SKM-1 (cell line): ENCODE measurements around the gene CYP2E1.
"Not testable (repeated sequence)": the region's sequence is repeated elsewhere in the genome, so short reads cannot be mapped to it uniquely, and the experiment has no call there.

Source experiments
- DNase-seq: peaks from one replicate; lab custom pipeline; 2025; ENCODE audit not compliant: unreplicated experiment; lab: John Stamatoyannopoulos, UW

Gene CYP2E1

DNA sequence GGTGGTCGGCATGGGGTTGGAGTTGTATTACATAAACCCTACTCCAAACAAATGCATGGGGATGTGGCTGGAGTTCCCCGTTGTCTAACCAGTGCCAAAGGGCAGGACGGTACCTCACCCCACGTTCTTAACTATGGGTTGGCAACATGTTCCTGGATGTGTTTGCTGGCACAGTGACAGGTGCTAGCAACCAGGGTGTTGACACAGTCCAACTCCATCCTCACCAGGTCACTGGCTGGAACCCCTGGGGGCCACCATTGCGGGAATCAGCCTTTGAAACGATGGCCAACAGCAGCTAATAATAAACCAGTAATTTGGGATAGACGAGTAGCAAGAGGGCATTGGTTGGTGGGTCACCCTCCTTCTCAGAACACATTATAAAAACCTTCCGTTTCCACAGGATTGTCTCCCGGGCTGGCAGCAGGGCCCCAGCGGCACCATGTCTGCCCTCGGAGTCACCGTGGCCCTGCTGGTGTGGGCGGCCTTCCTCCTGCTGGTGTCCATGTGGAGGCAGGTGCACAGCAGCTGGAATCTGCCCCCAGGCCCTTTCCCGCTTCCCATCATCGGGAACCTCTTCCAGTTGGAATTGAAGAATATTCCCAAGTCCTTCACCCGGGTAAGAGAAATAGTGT is at the start of gene CYP2E1:
CYP2E1 (plus strand) TSS at position 407 of the 632 bp plus-strand sequence; CDS start at position 440, 33 bp downstream.
- DNase-seq: no peak

DNA sequence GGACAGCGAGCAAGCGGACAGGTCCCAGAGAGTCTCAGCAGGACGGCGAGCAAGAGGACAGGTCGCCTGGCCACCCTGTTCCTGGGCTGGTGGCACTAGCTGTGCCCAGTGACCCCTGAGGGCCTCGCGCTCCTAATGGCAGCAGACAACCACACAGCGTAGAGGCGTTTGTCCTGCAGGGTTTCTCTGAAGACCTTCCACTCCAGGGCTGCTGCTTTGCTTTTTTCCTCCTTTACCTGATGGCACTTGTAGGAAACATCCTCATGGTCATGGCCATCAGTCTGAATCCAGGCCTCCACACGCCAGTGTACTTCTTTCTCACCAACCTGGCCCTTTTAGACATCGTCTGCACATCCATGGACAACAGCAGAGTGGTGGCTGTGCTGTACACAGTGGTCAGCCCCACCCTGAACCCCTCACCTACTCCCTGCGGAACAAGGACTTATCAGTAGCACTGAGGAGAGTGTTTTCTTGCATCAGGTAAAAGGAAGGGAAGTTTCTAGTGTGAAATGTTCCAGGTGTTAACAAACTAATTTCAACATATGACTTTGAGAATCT is 46.0 kb upstream of the CYP2E1 start:
- no peak for DNase-seq

DNA sequence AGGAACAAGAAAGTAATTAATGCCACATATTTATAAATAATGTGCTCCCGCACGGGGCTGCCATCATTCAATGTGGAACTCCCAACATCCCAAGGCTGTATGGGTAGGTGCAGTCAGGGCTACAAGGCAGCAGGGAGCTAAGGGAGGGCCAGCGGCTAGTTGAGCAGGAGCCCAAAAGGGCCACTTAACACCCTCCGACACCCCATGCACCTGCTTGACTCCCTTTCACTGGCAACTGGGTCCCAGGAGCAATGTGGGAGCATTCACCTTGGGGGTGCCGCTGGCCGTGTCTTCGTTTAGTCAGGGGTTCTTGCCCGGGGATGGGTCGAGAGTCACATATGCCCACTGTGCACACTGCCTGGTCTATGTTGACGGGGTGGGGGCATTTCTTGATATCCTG is 45.5 kb upstream of the CYP2E1 start:
- DNase-seq: no peak

DNA sequence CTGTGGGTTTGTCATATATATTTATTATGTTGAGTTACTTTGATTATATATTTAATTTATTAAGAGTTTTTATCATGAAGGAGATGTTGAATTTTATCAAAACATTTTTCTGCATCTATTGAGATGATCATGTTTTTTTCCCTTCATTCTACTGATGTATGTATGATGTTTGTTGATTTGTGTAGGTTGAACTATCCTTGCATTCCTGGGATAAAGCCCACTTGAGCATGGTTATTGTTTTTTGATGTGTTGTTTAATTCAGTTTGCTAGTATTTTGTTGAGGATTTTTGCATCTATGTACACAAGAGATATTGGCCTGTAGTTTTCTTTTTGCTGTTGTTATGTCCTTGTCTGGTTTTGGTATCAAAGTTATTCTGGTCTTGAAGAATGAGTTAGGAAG is 42.3 kb upstream of the CYP2E1 start:
- no peak for DNase-seq

DNA sequence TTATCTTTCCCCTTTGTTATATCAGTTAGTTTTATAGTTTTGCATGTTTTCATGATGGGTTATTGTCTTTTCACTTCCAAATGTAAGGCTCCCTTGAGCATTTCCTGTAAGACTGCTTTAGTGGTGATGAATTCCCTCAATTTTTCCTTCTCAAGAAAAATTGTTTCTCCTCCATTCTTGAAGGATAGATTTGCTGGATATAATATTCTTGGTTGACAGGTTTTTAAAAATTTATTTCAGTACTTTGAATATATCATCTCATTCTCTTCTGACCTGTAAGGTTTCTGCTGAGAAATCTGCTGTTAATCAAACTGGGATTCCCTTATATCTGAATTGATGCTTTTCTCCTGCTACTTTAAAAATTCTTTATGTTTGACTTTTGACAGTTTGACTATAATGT is 40.1 kb upstream of the CYP2E1 start:
- no peak for DNase-seq

DNA sequence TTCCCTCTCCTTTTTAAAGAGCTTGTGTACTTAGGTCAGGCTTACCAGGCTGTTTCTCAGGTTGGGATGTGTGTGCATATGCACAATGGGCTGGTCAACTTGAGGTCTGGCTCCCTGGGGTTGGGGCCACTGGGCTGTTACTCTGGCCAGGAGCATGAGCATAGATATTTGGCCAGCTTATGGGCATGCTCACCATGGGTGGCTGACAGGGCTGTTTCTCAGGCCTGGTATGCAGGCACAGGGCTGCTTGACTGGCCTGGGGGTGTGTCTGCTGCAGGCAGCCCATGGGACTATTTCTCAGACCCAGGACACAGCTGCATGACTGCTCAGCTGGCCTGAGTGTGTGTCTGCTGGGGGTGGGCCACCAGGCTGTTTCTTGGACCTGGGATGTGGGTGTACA is 38.8 kb upstream of the CYP2E1 start:
- DNase-seq: no peak

DNA sequence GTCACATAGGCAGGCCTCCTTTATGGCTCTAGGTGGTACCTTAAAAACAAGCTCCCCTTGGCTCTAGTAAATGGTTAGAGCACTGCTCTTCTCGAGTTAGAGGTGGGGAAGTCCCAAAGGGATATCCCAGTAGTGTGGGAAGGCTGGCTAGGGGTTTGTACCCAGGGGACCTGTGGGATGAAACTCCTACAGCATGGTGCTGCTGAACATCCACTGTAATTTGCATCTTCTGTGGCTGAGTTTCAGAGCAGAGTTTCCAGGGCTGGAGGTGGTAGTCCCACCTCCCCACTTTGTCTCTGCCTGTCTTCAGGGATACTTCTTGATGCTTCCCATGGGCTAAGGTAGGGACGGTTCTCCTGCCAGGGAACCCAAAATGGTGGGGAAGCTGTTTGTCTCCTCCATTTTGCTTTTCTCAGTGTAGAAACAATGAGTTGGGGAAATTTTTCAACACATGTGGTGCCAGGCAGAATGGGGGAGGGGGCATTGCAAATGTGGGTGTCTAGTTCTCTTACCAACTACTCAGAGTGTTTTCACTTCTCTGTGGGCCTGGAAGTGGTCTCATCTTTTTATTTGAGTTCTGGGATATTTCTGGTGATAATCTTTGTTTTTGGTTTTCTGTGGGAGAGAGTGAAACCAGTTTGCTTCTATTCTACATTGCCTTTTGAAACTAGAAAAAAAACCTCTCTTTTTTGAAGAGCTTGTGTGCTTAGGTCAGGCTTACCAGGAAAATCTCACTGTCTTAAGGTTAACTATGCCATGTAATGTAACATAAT is 37.2 kb upstream of the CYP2E1 start:
- no peak for DNase-seq

DNA sequence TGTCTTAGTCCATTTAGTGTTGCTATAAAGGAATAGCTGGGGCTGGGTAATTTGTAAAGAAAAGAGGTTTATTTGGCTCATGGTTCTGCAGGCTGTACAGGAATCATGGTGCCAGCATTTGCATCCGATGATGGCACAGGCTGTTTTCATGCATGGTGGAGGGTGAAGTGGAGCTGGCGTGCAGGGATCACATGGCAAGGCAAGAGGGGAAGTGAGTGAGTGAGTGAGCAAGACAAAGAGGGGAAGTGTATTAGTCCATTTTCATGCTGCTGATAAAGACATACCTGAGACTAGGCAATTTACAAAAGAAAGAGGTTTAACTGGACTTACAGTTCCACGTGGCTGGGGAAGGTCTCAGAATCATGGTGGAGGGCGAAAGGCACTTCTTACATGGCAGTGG is 33.6 kb upstream of the CYP2E1 start:
- DNase-seq: not testable (repeated sequence)

DNA sequence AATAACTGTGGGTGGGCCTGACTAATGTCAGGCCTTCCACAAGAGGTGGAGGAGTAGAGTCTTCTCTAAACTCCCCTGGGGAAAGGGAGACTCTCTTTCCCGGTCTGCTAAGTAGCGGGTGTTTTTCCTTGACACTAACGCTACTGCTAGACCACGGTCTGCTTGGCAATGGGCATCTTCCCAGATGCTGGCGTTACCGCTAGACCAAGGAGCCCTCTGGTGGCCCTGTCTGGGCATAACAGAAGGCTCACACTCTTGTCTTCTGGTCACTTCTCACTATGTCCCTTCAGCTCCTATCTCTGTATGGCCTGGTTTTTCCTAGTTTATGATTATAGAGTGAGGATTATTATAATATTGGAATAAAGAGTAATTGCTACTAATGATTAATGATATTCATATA is 29.8 kb upstream of the CYP2E1 start:
- not testable (repeated sequence) for DNase-seq

DNA sequence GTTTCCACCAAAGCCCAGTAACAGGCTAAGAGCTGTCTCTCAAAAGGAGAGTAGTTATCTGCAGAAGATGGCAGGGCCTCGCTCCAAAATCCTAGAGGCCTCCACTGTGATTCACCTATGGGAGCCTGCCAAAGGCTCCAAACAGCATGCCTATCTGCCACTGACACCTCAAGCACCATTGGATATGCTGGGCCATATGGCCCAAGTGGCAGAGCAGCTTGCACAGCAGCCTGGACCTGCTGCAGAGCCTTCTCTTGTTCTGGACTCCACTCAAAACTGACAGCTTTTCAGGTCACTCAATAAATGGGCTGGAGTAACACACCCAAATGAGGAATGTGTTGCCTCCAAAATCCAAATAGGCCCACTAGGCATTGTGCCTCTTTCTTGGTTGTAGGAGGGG is 28.0 kb upstream of the CYP2E1 start:
- not testable (repeated sequence) for DNase-seq

DNA sequence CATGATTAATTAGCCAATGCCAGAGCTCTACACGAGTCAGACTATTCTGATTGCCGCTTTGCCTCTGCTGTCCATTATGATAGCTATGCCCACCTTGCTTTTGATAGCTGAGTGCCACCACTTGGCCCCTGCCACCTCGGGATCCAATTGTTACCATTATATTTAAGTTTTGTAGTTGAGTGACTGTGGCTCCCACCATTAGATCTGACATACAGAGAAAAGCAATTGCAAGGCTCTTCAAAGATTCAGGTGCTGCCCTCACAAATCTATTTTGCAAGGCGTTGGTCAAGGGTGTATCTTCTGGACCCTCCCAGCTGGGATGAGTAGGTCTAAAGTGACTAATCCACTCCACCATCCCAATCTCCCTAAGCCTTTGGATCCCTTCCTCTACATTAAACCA is 26.3 kb upstream of the CYP2E1 start:
- not testable (repeated sequence) for DNase-seq

DNA sequence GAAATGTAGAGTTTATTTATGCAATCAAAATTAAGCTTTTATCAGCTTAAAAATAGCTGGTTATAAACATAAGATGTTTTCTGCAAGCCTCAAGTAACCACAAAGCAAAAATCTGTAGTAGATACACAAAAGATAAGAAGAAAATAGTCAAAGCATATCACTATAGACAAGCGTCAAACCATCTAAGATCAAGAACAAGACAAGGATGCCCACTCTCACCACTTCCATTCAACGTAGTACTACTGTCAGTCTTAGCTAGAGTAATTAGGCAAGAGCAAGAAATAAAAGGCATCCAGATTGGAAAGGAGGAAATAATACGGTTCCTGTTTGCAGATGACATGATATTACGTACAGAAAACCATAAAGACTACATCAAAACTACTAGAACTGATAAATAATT is 17.5 kb upstream of the CYP2E1 start:
- no peak for DNase-seq

DNA sequence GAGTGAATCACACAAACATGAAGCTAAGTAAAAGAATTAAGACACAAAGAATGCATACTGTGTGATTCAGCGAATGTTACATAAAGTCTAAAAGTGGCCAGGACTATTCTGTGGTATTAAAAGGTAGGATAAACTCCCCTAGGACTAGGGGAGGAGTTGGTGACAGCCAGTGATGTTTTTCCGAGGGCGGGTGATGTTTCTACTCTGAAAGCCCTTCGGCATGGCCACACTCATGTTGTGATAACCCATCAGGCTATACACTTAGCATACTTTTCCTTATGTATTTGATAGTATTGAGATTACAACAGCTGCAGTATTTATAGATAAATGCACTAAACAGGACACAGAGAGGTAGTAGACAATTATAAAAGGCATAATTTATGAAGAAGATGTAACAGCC is 15.8 kb upstream of the CYP2E1 start:
- no peak for DNase-seq

DNA sequence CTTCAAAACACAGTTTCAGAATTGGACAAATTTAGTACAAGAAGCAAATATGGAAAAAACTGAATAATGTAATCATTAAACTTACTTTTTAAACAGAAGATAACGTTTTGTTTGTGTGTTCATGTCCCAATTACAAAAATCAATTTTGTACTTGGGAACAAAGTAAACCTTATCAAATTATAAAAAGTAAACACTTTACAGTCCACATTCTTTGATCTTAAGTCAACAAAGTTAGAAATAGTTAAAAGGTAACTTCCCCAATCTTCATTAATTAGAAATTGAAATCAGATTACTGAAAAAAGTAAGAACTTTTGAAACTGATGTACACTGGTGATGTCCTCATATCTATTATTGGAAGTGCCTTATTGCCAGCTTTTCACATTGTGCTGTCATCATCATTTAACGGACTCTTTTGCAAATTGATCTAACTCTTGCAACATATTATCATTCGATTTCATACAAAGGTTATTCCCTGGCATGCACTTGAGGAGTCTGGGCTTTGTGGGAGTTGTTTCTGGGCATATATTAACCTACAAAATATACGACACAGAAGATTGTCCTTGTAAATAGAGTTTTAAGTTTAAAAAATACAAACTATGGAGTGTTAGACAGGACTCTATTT is 15.1 kb upstream of the CYP2E1 start:
- DNase-seq: no peak

DNA sequence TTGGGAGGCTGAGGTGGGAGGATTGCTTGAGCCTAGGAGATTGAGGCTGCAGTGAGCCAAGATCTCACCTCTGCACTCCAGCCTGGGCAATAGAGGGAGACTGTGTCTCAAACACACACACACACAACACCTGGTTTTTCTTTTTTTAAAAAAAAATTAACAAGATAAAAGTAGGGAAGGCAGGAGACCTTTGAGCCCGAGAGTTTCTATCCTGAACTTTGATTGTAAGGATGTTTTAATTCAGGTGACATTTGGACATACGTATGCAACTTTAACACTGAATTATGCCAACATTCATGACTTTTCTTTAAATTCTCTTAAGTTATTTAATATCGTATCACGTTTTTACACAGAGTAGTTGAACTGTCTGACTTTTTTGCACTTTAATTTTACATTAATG is 11.7 kb upstream of the CYP2E1 start:
- DNase-seq: no peak

DNA sequence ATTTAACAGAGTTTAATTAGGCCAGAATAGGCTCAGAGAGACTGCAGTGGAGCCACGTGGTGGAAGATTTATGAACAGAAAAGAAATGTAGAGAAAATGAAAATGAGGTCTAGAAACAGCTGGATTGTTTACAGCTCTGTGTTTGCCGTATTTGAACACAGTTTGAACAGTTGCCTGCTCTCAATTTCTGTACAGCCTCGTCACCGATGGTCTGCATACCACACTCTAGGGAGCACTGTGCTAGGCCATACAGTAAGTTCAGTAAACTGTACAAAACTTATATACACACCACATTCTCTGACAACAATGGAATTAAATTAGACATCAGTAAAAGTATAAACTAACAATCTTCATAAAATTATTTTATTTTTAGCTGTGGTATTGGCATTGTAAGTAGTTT is 11.1 kb upstream of the CYP2E1 start:
- no peak for DNase-seq

DNA sequence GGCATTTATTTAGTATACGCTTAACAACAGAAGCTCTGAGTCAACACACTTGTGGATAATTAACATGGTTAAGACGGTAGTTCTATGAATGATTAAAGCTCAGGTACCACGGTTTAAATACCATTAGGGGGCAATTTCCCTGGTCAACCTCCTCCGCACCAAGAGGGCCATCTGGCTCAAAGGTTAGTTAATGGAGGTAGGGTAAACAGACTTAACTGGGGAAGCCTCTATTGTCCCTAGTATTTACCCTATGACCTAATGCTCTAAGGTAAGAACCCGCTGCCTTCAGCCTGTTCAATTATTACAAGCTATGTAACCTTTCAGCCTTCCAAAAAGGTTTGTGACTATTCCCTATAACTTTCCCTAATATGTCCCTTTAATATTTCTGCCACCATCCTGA is 8.6 kb upstream of the CYP2E1 start:
- not testable (repeated sequence) for DNase-seq

DNA sequence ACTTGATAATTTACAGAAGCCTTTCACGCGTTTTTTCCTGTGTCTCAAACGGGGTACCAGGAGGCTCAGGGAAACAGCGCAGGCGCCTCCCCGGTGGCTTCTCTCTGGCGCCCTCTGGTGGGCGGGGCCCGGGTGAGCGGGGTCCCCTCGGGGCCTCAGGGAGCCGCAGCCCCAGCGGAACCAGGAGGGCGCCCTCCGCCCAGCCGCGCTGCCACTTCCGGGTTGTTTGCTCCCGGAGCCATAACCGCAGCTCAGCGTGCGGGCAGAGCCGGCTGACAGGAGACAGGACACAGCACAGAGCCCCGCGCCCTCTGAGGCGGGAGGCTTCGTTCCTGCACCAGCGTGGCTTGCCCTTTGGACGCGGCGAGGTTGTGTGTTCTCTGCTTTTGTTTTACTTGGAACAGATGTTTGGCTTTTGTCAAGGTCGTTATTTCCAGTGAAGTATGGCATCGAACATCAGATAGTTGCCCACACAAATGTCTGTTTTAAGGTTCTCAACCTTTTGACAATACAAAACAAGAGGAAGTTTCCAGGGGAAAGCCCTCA is 6.9 kb upstream of the CYP2E1 start:
- peak; percentile 58 for DNase-seq

DNA sequence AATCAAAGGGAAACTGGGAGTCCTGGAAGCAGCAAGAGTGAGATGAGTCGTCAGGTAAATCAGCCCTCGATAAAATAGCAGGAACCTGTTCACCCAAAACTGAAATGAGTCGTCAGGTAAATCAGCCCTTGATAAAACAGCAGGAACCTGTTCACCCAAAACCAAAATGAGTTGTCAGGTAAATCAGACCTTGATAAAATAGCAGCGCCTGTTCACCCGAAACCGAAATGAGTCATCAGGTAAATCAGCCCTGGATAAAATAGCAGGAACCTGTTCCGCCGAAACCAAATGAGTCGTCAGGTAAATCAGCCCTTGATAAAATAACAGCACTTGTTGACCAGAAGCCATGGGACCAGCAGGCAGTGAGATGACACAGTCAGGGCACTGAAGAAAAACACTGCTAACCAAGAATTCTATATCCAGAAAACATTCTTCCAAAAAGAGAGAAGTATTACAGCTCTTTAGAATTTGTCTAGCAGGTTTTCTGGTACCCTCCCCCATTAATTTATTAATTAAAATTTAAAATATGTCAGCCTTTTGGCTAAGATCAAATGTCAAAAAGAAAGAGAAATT is 3.4 kb upstream of the CYP2E1 start:
- no peak for DNase-seq

DNA sequence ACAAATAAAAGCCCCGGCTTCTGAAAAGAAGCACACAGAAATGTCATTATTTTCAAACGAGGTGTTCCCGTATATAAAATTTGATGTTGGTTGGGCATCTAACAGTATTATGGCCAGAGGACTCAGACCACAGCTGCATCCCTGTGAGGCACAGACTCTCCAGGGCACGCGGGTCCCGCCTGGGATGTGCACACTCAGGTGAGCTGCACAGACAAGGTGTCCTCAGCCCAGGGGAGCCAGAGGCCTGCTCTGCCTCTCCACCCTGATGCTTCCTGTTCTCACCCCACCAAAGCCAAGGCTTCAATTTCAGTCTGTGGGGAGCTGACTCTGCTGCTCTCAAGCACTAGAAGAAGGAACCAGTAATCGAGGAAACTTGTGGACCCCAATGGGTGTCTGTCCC is 1.7 kb upstream of the CYP2E1 start:
- DNase-seq: no peak

DNA sequence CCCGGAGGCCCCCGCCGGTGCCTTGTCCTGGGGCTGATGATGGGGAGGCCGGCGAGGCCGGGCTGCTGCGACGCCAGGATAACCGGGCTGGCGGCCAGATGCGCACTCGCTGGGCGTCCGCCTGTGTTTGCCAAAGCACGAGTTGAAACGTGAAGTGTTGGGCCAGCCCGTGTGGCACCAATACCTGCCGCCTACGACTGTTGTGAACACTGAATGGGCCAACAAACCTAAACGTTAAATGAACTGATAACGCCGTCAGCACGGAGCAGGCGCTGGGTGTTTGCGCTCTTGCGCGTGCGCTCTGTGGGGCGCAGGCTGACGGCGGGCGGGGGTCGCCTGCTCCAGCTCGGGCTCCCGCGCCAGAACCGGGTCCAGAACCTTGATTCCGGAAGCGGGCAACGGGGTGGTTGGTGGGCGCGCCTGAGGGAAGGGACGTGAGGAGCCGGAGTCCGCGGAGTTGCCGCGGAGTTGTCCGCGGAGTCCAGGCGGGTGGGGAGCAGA is 658 bp downstream of the CYP2E1 start:
- DNase-seq: no peak
